ENCODE data around the gene PCNX2. TPM values are rescaled to one million over a fixed set of nuclear protein-coding genes. Genes with fewer than 3 reads are reported as not detected.
"Not testable (repeated sequence)": the region's sequence is repeated elsewhere in the genome, so short reads cannot be mapped to it uniquely, and the experiment has no call there.

PCNX2 gene
- total RNA-seq, 4 donors from 2014 or later, result 12.1 to 35.1 (median 15.8) TPM

GRCh38 chr1:233140974-233141373, 154.6 kb downstream of the PCNX2 start:
- Histone ChIP-seq H3K27me3 (no peaks in the 10 kb centered on the region), H3K27ac (no peak overlapping the region), H3K4me3 (replicated peaks in 1 of 3) (no peak overlapping the region), H3K9me3 (no peaks in the 10 kb centered on the region), H3K4me1 (no peaks in the 10 kb centered on the region), H3K36me3 (no peaks in the 10 kb centered on the region)
- no peak for DNase-seq
- intact Hi-C loops (cut with DNase I), result no loop called here
- TF ChIP-seq POLR2A (IDR thresholded peaks at IDR 0.05), result no peak
- TF ChIP-seq CTCF (IDR thresholded peaks at IDR 0.05), result no peak

- DNase-seq, result no peak
- intact Hi-C loops (cut with DNase I), result no loop called here
- Histone ChIP-seq H3K4me1 (no peaks in the 10 kb centered on the region), H3K4me3 (replicated peaks in 1 of 3) (no peak overlapping the region), H3K9me3 (no peaks in the 10 kb centered on the region), H3K27ac (no peak overlapping the region), H3K36me3 (no peaks in the 10 kb centered on the region), H3K27me3 (no peaks in the 10 kb centered on the region)
- WGBS, 2 donors, result 78 to 89% methylated on average over 5 of the region's 5 CpGs
- TF ChIP-seq CTCF (IDR thresholded peaks at IDR 0.05) (no peak), POLR2A (IDR thresholded peaks at IDR 0.05) (no peak)
Measured at GRCh38 chr1:233140499-233140898, 155.0 kb downstream of the PCNX2 start.

GRCh38 chr1:233138788-233139585, 156.5 kb downstream of the PCNX2 start:
- Histone ChIP-seq H3K4me3 (replicated peaks in 1 of 3) (no peak overlapping the region), H3K36me3 (no peaks in the 10 kb centered on the region), H3K27me3 (no peaks in the 10 kb centered on the region), H3K4me1 (no peaks in the 10 kb centered on the region), H3K27ac (no peak overlapping the region), H3K9me3 (no peaks in the 10 kb centered on the region)
- 90 to 96% methylated on average over 4 of the region's 4 CpGs for WGBS, 2 donors
- no peak for DNase-seq
- intact Hi-C loops (cut with DNase I), result no loop called here
- TF ChIP-seq CTCF (IDR thresholded peaks at IDR 0.05) (no peak), POLR2A (IDR thresholded peaks at IDR 0.05) (no peak)

- H3K36me3 ChIP-seq, result no peaks in the 10 kb centered on the region
- no peaks in the 10 kb centered on the region for H3K27me3 ChIP-seq
- no peaks in the 10 kb centered on the region for H3K4me1 ChIP-seq
- H3K9me3 ChIP-seq, result no peaks in the 10 kb centered on the region
- TF ChIP-seq CTCF (IDR thresholded peaks at IDR 0.05), result no peak
- no peak for TF ChIP-seq POLR2A (IDR thresholded peaks at IDR 0.05)
- H3K27ac ChIP-seq, result no peak overlapping the region
- no peak overlapping the region for H3K4me3 ChIP-seq (replicated peaks in 1 of 3)
- DNase-seq, result no peak
- intact Hi-C loops (cut with DNase I), result no loop called here
Measured at GRCh38 chr1:233135833-233136232, 159.7 kb downstream of the PCNX2 start.

- TF ChIP-seq CTCF (IDR thresholded peaks at IDR 0.05), result no peak
- TF ChIP-seq POLR2A (IDR thresholded peaks at IDR 0.05), result no peak
- no peak for DNase-seq
- 86 to 91% methylated on average over 3 of the region's 3 CpGs for WGBS, 2 donors
- intact Hi-C loops (cut with DNase I), result no loop called here
- Histone ChIP-seq H3K27ac (no peak overlapping the region), H3K27me3 (no peaks in the 10 kb centered on the region), H3K4me3 (replicated peaks in 1 of 3) (no peak overlapping the region), H3K36me3 (no peaks in the 10 kb centered on the region), H3K9me3 (no peaks in the 10 kb centered on the region), H3K4me1 (no peaks in the 10 kb centered on the region)
Measured at GRCh38 chr1:233132445-233132844, 163.1 kb downstream of the PCNX2 start.

GRCh38 chr1:233129031-233129430, 166.5 kb downstream of the PCNX2 start:
- H3K4me3 ChIP-seq (replicated peaks in 1 of 3); H3K9me3 ChIP-seq; H3K27me3 ChIP-seq; DNase-seq; H3K27ac ChIP-seq; H3K36me3 ChIP-seq; intact Hi-C loops (cut with DNase I); H3K4me1 ChIP-seq: not testable (repeated sequence)
- WGBS, 2 donors, result 95 to 100% methylated on average over 3 to 9 of the region's 25 CpGs
